Right lobe of liver (tissue), 4 donors: ENCODE data around the gene PTP4A2.

Experiments
- POLR2A ChIP-seq: fragments of 450-650 bp; IDR thresholded peaks from one replicate; pipeline ENCODE4 v1.6.1; 2017; ENCODE audit warnings: antibody characterized with exemption, mild to moderate bottlenecking
- TF ChIP-seq, protein P1 (sequence below), 4 donors: fragments of 200-600 bp in 3 of 4; fragments of 450-650 bp in 1 of 4; IDR thresholded peaks; one replicate each; pipeline versions ENCODE4 v1.5.1 to v1.8.0; 2016 to 2022; ENCODE audit warnings: antibody characterized with exemption in 4 of 4, mild to moderate bottlenecking in 2 of 4
- donor health status: DM: no; HTN: no; CAD: no.
- donor health status: DM: no; HTN: no; CAD: no.
- donor health status: DM: no; HTN: yes; CAD: no.

DNA sequence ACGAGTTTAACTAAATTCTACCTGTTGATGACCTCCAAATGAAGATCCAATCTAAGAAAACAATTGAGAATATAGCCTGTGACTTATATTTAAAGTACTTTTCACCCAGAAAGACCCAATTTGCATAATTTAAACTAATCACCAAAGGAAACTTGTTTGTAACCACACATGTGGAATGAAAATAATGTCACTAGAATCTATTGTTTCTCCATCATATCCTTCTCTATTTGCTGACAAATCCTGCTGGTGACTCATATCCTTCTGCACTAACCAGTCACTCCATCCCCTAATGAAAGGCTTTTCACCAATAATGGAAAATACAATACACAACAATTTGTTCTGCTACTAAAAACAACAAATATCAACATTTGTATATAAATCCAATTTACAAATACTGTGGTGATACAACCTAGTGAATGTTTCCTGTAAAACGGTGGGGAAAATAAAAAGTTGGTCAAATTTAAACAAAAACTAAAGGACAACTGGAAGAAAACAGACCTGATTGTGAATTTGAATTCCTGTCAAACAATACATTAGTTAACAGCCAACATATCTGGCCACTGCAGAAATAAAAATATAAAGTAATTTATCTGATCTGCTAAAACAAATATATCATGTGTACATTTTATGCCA is 6.5 kb downstream of the PTP4A2 start:
- TF ChIP-seq, protein P1, sequence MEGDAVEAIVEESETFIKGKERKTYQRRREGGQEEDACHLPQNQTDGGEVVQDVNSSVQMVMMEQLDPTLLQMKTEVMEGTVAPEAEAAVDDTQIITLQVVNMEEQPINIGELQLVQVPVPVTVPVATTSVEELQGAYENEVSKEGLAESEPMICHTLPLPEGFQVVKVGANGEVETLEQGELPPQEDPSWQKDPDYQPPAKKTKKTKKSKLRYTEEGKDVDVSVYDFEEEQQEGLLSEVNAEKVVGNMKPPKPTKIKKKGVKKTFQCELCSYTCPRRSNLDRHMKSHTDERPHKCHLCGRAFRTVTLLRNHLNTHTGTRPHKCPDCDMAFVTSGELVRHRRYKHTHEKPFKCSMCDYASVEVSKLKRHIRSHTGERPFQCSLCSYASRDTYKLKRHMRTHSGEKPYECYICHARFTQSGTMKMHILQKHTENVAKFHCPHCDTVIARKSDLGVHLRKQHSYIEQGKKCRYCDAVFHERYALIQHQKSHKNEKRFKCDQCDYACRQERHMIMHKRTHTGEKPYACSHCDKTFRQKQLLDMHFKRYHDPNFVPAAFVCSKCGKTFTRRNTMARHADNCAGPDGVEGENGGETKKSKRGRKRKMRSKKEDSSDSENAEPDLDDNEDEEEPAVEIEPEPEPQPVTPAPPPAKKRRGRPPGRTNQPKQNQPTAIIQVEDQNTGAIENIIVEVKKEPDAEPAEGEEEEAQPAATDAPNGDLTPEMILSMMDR (IDR thresholded peaks at IDR 0.05), result no peak
- TF ChIP-seq POLR2A, result no peak
